HL-60 (cell line): ENCODE results near the gene MIDN.

Experiments
- CTCF ChIP-seq: IDR thresholded peaks from one replicate; pipeline ENCODE4 v1.5.1; 2011; ENCODE audit warnings: low read length, control low read depth, inconsistent platforms; ENCODE audit not compliant: insufficient read depth
- POLR2AphosphoS5 ChIP-seq: IDR thresholded peaks from 2 replicates; pipeline ENCODE4 v1.6.1; 2012; ENCODE audit warnings: low read depth

GRCh38 chr19:1227304-1228054 is 20.9 kb upstream of the MIDN start:
- TF ChIP-seq CTCF (no peak), POLR2AphosphoS5 (no peak)
